Cardiac fibroblast (primary cell): Measurements from ENCODE around the gene TADA2A.

ENCODE experiments used
- DNase-seq, 2 donors: peaks; one replicate each; pipeline versions ENCODE4 v3.0.0 to v3.0.0-alpha.2; 2010; ENCODE audit warnings: low read depth in 2 of 2
- H3K4me3 ChIP-seq, 2 donors: replicated peaks in 1 of 2; 1 replicate in 1 of 2; 2 replicates in 1 of 2; pipeline ENCODE4 v1.5.1; 2011; ENCODE audit warnings: low read depth in 2 of 2, low read length in 2 of 2, mild to moderate bottlenecking in 2 of 2, moderate library complexity in 1 of 2
- TF ChIP-seq, protein P1 (sequence below): IDR thresholded peaks from one replicate; pipeline ENCODE4 v1.5.1; 2011; ENCODE audit warnings: low read depth, mild to moderate bottlenecking, low read length, inconsistent platforms

Gene TADA2A

DNA sequence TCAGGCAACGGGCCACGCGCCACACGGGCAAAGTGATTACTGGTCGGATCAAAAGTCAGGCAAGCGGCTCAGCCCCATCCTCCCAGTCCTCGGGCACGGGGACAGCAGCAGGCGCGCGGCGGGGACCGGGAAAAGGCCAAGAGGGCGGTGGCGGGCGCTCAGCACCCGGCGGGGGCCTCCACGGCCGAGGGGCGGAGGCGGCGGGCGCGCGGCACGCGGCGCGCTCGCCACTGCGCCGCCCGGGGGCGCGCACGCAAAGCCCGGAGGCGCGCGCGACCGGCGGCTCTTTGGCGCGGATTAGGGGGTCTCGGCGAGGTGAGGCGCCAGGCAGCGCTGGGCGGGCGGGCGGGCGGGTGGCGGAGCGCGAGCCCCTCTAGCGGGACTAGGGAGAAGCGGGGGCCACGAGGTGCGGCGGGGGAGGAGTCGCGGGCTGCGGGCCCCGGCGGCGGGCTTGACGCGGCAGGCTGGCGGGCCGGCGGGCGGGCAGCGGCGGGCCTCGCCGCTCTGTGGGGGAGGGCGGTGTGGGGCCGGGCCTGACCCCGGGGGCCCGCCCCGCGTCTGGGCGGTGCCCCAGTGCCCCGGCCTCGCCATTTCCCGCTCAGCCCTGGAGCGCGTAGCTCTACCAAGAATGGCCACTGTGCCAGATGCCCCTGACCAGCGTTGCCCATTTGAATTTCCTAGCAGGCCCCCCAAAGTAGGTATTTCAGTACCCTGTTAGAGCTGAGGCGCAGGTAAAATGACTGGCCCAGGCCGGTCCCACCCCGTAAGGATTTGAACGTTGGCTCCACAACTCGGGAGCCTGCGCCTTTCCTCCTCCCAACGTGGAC lies at the start of gene TADA2A, which contains the start of gene ACACA:
TSS of gene TADA2A (plus strand) at position 252 of the 827 bp plus-strand sequence. CDS start 4,480 bp downstream, outside the sequence.
TSS of gene ACACA (minus strand) at position 202 of the 827 bp plus-strand sequence. CDS start 537 bp downstream, outside the sequence.
- TF ChIP-seq, protein P1, sequence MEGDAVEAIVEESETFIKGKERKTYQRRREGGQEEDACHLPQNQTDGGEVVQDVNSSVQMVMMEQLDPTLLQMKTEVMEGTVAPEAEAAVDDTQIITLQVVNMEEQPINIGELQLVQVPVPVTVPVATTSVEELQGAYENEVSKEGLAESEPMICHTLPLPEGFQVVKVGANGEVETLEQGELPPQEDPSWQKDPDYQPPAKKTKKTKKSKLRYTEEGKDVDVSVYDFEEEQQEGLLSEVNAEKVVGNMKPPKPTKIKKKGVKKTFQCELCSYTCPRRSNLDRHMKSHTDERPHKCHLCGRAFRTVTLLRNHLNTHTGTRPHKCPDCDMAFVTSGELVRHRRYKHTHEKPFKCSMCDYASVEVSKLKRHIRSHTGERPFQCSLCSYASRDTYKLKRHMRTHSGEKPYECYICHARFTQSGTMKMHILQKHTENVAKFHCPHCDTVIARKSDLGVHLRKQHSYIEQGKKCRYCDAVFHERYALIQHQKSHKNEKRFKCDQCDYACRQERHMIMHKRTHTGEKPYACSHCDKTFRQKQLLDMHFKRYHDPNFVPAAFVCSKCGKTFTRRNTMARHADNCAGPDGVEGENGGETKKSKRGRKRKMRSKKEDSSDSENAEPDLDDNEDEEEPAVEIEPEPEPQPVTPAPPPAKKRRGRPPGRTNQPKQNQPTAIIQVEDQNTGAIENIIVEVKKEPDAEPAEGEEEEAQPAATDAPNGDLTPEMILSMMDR = no peak
- peak; percentile 79 to 85 for DNase-seq

GRCh38 chr17:37358098-37358829 lies 48.4 kb upstream of the TADA2A start:
- peak; percentile 38 to 53 for DNase-seq
- TF ChIP-seq, protein P1 = no peak

More for the DNA sequence above, at the start of gene TADA2A, which contains the start of gene ACACA:
- peak within 1 kb of the TSS; percentile 84 to 87 for H3K4me3 ChIP-seq

DNA sequence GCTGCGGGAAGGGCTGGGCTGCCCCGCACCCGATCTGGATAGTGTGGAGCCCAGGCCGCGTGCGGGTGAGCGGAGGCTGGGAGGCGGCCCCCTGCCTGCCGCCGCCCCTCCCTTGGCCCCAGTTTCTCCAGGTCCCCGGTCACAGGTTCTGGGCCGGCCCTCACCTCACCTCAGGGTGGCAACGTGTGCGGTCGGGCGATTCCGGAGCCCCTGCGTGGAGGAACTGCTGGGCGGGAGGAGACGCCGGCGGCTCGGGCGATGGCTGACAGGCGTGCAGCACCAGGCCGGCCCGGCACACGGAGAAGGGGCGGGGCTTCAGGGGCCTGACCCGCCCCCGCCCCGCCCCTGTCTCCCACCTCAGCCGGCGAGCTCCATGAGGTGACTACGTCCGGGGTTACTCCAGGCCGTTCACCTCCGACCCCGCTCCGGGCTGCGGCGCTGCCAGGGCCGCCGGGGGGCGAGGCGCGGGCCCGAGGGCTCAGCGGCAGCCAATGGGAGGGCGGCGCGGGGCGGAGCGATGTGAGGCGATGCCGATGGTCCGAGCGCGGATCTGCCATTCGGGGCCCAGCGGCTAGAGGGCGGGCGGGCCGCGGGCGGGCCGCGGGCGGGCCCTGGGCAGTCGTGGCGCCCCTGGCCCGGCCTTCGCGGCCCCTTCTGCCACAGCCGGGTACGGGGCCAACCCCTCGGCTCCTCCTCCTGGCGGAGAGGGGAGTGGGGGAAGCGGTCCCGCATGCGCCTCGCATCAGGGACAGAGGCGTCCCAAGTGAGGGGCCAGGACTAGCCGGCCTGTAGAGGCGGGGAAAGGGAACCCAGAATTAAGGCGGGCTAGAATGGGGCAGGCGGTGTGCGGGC lies 47.6 kb upstream of the TADA2A start:
- DNase-seq = peak; percentile 94 to 98
- H3K4me3 ChIP-seq = peak overlapping the region; percentile 90 to 91
- TF ChIP-seq, protein P1 = peak; percentile 5

More at GRCh38 chr17:37358098-37358829, 48.4 kb upstream of the TADA2A start:
- H3K4me3 ChIP-seq = peak overlapping the region; percentile 90 to 91

- no peak for DNase-seq
- TF ChIP-seq, protein P1 = no peak
- H3K4me3 ChIP-seq = peak overlapping the region; percentile 37 to 42
Measured at GRCh38 chr17:37359682-37360188, 47.0 kb upstream of the TADA2A start.

- no peak overlapping the region for H3K4me3 ChIP-seq
- TF ChIP-seq, protein P1 = no peak
- DNase-seq = peak; percentile 48 to 51
Measured at GRCh38 chr17:37360632-37361031, 46.1 kb upstream of the TADA2A start.

DNA sequence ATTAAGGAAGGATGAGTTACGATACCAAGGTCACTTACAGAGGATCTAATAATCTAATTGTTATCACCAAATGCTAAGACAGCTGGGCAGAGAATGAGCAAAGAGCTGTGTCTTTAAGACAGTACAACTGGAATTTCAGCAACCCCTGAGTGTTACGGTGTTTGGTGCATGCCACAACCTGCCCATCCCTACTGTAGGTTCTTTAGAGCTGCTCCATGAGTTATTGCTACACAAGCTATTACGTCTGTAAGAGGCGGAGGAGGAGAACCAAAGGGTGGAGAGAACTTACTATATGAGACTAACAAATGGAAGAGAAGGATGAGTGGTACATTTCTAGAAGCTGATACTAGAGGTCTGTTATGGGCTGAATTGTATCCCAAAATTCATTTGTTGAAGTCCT lies 45.1 kb upstream of the TADA2A start:
- TF ChIP-seq, protein P1 = no peak
- no peak for DNase-seq
- H3K4me3 ChIP-seq = no peak overlapping the region
